Ecto neural progenitor cell (in vitro differentiated cells): ENCODE measurements around the gene HECA.
"Not testable (repeated sequence)": the region's sequence is repeated elsewhere in the genome, so short reads cannot be mapped to it uniquely, and the experiment has no call there.

ENCODE experiments used
- DNase-seq: peaks from one replicate; pipeline ENCODE4 v3.0.0-alpha.2; 2018; ENCODE audit warnings: low spot score

HECA gene

GRCh38 chr6:139137706-139138105 is 2.8 kb downstream of the HECA start:
- DNase-seq, result no peak

DNA sequence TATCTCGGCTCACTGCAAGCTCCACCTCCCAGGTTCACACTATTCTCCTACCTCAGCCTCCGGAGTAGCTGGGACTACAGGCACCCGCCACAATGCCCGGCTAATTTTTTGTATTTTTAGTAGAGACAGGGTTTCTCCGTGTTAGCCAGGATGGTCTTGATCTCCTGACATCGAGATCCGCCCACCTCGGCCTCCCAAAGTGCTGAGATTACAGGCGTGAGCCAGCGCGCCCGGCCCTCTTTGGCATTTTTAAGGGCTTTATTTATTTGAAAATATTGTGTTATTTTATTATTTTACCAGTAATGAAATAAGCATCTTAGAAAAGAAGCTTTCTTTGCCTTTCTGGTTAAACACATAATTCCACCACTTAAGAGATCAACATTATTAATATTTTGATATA is 6.0 kb downstream of the HECA start:
- not testable (repeated sequence) for DNase-seq

DNA sequence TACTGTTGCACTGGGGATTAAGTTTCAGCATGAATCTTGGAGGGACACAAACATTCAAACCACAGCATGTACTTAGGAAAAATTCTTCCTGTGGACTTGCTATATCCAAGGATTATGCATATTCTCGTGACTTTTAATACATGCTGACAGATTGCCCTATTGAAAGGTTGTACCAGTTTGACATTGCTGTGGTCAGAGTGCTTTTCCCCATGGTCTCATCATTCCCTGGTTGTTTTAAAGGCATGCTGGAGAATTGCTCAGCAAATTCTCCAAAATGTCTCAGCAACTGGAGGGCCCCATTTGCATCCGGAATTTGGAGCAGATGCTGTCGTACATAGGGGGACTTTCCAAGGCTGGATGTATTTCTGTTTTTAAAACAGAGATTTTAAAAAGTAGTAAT is 7.4 kb downstream of the HECA start:
- no peak for DNase-seq

DNA sequence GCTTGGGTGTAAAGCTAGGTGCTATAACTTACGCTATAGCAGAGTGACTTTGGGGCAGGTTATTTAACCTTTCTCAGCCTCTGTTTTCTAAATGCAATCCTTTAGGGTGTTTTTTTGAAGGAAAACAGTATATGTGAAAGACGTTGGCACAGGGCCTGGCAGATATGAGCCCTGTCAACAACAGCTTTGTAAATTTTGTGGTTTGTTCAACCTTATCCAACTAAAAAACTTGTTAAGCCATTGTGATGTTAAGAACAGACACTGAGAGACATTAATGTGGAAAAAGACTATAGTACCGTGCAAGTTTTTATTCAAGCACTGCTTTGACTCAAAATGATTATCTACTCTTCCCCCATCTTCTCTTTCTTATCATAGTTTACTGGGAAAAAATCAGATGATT is 8.2 kb downstream of the HECA start:
- no peak for DNase-seq

DNA sequence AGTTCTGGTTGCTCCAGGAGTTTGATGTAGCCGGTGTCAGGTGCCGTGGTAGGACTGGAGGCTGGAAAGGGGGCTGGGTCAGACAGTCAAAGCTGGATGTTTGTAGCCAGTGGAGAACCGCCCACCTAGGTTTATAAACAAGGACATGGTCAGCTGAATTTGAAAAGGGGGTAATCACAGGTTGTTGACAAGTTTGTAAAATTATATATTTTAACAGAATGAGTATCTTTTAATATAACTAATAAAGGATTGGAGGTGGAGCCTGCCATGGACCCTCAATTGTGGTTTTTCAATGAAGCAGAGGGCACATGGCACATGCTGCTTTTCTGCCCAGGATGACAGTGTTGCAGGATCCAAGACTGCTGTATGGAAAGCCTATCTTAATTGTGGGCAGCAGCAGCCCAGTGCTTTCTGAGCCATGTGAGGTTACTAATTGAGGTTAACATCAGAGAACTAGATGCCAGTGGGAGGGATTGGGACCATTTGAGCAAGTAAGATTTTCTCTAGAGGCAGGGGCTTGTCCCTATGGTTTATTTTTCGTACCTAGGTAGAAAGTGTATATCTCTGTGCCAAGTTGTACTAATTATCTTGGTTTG is 9.7 kb downstream of the HECA start:
- DNase-seq, result no peak

DNA sequence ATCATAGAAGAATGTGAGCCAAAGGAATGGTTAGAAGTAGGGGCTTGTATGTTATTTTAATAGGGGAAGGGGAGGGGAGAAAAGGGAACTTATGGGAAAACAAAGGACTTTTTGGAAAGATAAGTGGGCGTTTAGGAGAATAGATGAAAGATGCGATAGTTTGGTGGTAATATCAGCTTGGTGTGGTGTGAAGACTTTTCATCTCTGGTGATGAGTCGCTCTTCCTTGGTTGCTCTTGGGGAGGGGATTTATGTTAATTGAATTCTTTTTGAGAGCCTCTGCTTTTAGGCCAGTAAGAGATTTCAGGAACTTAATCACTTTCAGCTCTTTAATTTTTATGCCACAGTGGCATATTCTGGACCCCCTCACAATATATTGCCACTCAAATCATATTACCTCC is 10.8 kb downstream of the HECA start:
- no peak for DNase-seq

- no peak for DNase-seq
These were observed 11.4 kb downstream of the HECA start for GRCh38 chr6:139146317-139146726.

GRCh38 chr6:139147628-139148027 is 12.7 kb downstream of the HECA start:
- no peak for DNase-seq

GRCh38 chr6:139148557-139149235 is 13.8 kb downstream of the HECA start:
- DNase-seq, result no peak

- no peak for DNase-seq
These were observed 14.5 kb downstream of the HECA start for GRCh38 chr6:139149383-139149782.

GRCh38 chr6:139150920-139151319 is 16.0 kb downstream of the HECA start:
- no peak for DNase-seq

DNA sequence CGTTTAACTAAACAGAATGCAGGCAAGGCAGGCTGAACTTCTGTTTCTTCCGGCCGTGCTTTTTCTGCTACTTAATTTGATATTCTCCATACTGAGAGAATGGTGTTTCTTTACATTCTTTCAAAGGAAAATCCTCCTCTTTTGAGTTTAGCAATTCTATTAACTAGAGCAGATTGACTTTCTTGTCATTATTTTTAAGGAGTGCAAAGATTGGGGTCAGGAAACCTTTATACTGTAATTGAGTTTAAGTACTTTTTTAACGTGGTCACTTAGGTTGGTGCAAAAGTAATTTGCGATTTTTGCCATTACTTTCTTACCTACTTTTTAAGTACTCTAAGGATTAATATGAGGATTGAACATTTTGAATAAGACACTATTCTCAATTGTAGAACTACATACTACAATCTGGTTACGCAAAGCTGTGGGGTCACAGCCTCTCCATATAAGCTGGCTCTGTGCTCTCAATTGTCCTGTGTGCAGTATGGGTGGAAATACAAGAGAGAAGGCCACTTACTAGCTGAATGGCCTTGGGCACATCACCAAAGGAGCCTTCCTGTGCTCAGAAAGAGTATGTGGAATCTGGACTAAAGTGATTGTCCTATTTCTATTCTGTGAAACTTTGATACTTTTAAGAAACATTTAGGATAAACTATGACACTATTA is 16.7 kb downstream of the HECA start:
- no peak for DNase-seq

DNA sequence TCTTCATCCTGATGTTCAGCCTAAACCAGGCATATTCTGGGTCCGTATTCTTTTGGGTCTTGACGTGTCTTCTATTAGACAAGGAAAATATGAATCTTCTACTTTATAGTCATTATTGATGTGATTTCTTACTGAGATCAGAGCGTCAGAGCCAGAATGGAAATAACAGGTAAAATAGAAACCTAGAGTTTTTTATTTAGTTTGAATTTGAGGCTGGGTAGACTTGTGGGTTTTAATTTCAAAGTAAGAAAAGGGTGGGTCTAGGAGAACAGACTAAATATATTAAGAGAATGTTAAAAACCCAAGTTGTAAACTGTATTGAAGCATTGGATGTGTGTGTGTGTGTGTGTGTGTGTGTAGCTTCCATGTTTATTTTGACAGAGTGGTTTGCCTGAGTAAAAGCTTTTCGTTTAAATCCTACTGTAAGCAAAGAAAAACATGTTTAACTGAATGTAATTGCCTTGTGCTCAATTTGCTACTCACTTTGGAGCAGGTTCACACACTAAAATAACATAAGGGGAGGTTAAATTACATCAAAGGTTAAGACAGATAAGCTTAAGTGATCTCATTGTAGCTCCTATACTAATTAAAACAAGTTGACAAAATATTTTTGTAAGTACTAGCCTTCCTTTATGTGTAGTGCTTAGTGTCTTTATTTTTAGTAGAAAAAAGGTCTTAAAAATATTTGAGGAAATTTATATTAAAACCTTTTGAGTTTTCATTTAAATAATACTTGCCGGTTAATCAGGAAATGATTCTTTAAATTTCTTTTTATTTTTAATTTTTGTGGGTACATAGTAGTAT is 17.4 kb downstream of the HECA start:
- no peak for DNase-seq

GRCh38 chr6:139152892-139153271 is 18.0 kb downstream of the HECA start:
- DNase-seq, result no peak

- no peak for DNase-seq
These were observed 19.0 kb downstream of the HECA start for GRCh38 chr6:139153855-139154254.

DNA sequence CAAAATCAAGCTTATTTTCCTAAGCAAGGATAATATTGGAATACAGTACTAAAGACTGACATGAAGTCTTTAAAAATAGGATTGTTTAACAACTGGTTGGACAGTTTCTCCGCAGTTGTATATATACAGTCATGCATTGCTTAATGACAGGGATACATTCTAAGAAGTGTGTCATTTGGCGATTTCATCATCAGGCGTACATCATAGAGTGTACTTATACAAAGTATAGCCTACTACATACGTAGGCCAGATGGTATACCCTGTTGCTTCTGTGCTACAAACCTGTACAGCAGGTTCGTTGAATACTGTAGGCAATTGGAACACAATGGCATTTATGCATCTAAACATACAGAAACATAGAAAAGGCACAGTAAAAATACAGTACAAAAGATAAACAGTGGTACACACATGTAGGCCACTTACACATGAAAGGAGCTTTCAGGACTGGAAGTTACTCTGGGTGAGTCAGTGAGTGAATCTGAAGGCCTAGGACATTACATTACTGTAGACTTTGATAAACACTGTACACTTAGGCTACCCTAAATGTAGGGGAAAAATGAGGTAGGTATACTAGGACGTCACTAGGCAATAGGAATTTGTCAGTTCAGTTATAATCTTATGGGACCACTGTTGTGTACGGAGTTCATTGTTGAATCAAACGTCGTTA is 20.1 kb downstream of the HECA start:
- no peak for DNase-seq

GRCh38 chr6:139156102-139156501 is 21.2 kb downstream of the HECA start:
- no peak for DNase-seq

- no peak for DNase-seq
These were observed 21.7 kb downstream of the HECA start for GRCh38 chr6:139156551-139156950.

DNA sequence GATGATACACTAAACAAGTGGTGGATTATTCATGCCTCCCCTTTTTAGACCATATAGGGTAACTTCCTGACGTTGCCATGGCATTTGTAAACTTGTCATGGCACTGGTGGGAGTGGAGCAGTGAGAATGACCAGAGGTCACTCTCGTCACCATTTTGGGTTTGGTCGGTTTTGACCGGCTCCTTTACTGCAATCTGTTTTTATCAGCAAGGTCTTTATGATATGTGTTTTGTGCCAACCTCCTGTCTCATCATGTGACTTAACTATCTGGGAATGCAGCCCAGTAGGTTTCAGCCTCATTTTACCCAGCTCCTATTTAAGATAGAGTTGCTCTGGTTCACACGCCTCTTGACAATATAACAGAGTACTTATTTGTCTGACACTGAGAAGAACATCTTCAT is 22.2 kb downstream of the HECA start:
- not testable (repeated sequence) for DNase-seq

GRCh38 chr6:139159016-139159415 is 24.1 kb downstream of the HECA start:
- DNase-seq, result no peak

- no peak for DNase-seq
These were observed 26.3 kb downstream of the HECA start for GRCh38 chr6:139161169-139161568.

DNA sequence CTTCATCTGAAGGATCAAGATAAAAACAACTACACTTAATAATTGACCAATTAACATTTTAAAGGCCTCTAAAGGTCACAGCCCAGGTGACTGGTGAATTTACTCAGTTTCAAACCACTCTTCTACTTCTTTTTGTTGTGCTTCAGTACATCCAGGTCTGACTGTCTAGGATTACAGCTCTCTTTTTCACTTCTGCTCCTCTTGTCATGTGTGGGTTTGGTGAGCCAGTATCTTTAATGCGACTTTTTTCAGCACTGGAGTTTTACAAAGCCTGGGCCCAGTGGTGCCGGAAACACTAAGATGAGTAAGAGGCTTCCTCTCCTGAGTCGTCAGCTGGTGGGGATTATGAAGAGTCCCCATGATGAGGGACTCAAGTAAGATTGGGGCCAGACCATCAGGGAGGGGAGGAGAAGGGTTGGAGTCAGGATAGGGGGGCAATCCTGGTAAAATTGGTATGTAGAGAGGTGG is 27.0 kb downstream of the HECA start:
- DNase-seq, result no peak
